Fibroblast of skin of back (primary cell): ENCODE data around the gene HSPB7.
"Not testable (repeated sequence)": the region's sequence is repeated elsewhere in the genome, so short reads cannot be mapped to it uniquely, and the experiment has no call there.

ENCODE experiments used
- DNase-seq: peaks from one replicate; pipeline ENCODE4 v3.0.0-alpha.2; 2013

Gene HSPB7

DNA sequence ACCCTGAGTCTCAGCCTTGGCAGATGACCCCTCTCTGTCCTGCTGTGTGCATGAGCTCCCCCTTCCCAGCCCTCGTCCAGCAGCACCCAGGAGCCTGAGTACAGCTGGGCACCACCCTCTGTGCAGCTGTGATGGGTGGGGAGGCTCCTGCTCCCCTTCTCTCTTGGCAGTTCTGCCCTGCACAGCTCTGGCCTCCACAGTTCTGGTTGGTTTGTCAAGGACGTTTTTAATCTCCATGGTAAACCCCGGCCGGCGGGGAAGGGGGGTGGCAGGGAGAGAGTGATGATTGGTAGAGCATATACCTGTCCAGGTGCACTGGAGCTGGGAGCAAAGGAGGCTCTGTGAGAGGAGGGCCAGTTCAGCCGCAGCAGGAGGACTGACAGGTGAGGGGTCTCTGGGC, 3.8 kb upstream of the HSPB7 start, which contains the start of gene CLCNKA:
Gene CLCNKA, plus strand, starts transcription at position 356 of the 400 bp plus-strand sequence. CDS start 584 bp downstream, outside the sequence.
- DNase-seq: no peak

DNA sequence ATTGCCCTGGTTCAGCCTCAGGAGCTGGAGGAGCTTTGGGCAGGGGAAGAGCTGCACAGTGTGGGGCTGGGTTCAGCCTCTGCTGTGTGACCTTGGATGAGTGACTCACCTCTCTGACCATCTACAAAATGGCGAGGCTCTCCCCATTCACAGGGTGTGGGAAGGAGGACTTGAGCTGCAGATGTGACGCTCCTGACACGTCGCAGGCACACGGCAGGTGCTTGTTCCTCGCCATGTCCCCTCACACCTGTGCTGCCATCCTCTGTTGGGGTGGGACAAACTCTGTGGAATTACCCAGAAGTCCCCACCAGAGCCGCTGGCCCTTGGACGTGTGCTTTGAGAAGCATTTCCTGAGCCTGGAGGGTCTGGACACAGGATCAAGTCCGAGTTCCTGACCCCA, 3.0 kb upstream of the HSPB7 start:
- not testable (repeated sequence) for DNase-seq

DNA sequence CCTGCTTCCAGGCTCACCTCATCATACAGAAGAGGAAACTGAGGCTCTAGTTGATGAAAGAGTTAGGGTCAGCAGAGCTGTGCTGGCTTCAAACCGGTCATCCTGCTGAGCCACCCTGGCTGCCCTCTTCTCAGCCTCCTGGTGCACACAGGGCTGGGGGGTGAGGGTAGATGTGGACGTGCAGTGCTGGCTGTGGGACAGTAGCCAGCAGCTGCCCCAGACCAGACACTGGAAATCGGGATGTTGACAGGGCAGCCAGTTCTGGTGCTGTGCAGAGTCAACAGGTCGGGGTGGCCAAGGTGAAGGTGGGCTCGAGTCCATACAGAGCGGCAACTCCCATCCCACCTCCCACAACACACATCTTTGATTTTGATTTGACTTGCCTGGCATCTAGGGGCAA, 2.5 kb upstream of the HSPB7 start:
- DNase-seq: no peak

GRCh38 chr1:16019644-16020277, 1.9 kb upstream of the HSPB7 start:
- peak; percentile 78 for DNase-seq

GRCh38 chr1:16018749-16019643, 1.2 kb upstream of the HSPB7 start:
- DNase-seq: no peak

DNA sequence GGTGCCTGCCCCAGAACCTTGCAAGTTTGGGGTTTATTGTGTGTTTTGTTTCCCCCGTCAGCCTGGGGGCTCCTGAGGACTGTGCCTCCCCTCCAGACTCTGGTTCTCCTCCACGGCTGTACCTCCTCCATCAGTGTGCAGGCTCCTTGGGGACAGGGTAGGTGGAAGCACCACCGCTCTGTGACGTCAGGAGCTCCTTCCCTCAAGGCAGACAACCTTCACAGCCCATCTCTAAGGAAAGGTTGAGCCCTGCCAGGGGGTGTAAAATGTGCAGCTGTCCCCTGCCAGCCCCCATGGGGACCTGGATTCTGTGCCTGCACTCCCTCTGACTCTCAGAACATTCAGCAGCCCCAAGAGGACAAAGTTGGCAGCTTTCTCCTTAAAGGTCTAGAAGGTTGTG, 465 bp upstream of the HSPB7 start:
- no peak for DNase-seq

- DNase-seq: no peak
Measured at GRCh38 chr1:16017076-16017460, 775 bp downstream of the HSPB7 start.

- DNase-seq: no peak
Measured at GRCh38 chr1:16015960-16016901, 1.6 kb downstream of the HSPB7 start.

DNA sequence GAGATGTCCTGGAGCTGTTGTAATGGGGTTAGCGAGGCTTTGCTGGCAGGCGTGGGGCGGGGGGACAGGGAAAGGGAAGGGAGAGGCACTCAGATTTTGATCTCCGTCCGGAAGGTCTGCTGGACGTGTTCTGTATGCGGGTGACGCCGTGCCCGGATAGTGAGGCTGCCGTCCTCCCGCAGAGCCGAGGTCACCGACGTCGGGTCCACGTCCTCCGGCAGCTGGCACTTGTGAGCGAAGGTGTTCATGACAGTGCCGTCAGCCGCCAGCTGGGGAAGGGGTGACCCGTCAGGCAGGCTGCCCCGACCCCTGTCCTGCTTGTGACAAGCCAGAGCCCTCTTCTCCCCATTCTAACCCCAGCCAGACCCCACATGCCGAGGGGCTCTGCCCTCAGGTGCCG, 2.4 kb downstream of the HSPB7 start:
- no peak for DNase-seq

GRCh38 chr1:16014509-16015482, 3.0 kb downstream of the HSPB7 start:
- no peak for DNase-seq

DNA sequence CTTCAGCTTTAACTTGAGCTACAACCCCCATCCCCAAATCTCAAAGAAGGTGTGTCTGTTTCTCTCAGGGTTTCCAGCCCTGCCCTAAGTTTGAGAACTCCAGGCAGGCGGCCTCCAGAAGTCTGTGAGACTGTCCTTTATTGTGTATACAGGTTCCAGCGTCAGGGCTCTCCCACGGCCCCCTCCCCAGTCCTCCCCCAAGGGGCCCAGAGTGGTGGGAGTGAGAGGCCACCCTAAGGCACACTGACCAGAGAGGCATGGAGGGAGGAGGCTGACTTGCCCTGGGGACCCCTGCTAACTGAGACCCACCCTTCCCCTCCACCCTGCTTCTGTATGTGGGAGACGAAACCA, 4.0 kb downstream of the HSPB7 start:
- DNase-seq: no peak

DNA sequence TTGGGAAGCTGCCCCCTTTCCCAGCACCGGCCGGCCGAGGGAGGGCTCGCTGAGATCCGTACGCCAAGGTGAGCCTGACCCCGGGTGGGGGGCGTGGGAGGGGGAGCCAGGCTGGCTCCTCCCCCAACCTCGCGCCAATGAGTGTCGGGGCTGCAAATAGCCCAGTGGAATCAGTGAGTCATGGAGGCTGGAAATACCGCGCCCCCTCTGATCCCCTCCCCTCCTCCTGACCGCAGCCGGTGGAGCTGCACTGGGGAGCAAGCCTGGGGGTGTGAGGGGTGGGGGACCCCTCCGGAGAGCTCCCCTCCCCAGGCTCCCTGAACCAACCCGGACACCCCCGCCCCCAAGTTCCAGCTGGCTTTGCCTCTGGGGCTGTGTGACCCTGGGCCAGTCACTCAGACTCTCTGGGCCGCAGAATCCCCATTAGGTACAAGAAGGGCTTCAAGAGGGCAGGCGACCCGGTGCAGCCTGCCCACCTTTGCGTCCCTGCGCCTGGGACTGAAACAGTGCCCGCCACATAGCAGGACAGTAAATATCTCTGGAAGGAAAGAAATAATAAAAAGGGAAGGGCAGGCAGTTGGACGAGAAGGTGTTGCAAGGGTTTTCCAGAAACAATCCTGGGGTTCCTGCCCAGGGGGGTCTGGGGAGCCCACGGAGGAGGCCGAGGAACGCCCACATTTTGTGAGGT, 4.5 kb downstream of the HSPB7 start:
- peak; percentile 79 for DNase-seq

GRCh38 chr1:16012590-16013219, 5.1 kb downstream of the HSPB7 start:
- DNase-seq: peak; percentile 80

DNA sequence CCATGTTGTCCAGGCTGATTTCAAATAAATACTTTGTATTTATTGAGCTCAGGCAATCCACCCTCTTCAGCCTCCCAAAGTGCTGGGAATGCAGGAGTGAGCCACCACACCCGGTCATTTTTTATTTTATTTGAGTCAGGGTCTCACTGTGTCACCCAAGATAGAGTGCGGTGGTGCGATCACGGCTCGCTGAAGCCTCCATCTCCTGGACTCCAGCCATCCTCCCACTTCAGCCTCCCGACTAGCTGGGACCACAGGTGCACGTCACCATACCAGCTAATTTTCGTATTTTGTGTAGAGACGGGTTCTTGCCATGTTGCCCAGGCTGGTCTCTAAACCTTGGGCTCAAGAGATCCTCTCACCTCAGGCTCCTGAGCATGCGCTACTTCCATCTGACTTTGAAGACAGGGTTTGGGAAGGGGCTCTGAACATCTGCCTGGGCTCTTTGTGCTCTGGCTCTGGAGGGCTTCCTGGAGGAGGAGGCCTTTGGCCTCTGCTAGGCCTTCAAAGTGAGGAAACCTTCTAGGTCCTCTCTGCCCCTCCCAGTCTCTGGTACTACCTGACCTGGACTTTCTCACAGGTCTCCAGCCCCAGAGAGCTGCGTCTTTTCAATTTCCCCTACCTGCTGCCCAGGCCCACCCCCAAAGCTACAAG, 5.8 kb downstream of the HSPB7 start:
- no peak for DNase-seq

GRCh38 chr1:16010837-16011236, 7.0 kb downstream of the HSPB7 start:
- no peak for DNase-seq

DNA sequence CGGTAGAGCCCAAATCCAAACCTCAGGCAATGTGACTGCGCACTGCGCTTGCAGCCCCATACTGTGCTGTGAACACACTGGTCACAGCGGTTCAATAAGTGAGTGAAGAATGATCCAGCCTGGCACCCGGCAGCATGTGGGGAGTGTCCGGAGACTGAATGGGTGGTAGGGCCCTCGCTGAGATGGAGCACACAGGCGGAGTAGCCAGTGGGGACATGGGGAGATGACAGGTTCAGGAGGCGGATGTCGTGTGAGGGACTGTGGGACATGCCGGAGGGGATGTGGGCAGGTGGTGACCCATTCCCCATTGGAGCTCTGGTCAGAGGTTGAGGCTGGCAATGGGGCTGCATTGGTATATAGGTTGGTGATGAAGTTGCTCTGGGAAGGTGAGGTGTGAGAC, 8.2 kb downstream of the HSPB7 start:
- no peak for DNase-seq

- DNase-seq: peak; percentile 72
Measured at GRCh38 chr1:16009030-16009460, 8.8 kb downstream of the HSPB7 start.

DNA sequence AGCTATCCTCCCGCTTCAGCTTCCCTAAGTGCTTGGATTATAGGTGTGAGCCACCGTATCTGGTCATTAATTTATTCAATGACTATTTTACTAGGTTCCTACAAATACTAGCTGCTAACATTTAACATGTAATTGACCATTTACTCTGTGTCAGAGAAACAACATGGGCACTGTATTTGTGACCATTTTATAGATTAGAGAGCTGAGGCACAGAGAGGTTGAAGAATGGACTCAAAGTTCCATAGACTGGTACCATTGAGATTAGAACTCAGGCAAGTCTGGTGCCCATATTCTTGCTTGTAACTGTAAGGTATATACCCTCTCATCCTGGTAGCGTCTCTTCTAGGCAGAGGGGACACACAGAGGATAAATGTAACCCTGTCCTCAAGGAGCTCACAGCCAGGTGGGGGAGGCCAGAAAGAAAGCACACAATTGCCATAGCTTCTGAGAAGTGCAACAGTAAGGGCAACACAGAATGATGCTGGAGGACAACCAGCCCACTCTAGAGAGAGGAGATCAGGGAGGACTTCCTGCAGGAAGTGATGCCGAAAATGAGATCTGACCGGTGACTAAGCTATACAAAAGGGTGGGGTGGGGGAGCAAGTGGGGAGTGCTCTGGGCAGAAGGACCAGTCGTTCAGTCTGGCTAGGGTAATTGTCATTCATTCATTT, 10.0 kb downstream of the HSPB7 start:
- DNase-seq: no peak
